ENCODE data around the gene PTX4. TPM values are rescaled to one million over a fixed set of nuclear protein-coding genes. Genes with fewer than 3 reads are reported as not detected.

The PTX4 gene
- total RNA-seq, 1 donor from 2014 or later = not detected

DNA sequence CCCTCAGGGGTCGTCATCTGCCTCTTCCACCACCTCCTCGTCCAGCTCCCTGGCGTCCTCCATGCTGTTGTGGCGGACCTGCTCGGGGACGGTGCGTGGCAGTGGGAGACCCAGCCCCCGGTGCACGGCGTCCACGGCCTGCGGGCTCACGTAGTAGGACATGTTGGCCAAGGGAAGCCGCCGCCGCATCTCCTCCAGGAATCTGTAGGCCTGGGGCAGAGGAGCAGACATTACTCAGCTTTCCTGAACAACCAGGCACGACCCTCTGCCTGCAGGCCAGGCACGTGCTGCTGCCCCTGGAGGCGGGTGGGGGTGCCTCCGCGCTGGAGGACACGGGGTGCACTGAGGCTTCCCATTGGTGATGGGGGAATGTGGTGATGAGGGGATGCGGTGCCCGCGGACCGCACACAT lies 22.2 kb upstream of the PTX4 start:
- no peak for ATAC-seq (ENCODE audit: low read depth)
- intact Hi-C loops (cut with micrococcal nuclease) = no loop called here

GRCh38 chr16:1510272-1510671 lies 21.5 kb upstream of the PTX4 start:
- no peak overlapping the region for H3K27ac Mint-ChIP-seq
- ChIA-PET POLR2A (interaction anchor here (0.8 kb wide), 1 partner anchor 90 kb away, joined by 3 read pairs; the partner anchor contains the start of gene UQCC4), CTCF (no interaction called here)
- H3K4me1 Mint-ChIP-seq = no peaks in the 10 kb centered on the region
- TF ChIP-seq CTCF (IDR thresholded peaks at IDR 0.05) = no peak
- intact Hi-C loops (cut with micrococcal nuclease) = no loop called here
- peaks cover 37% of the 10 kb centered on the region for H3K36me3 Mint-ChIP-seq (ENCODE audit: low read depth)
- ATAC-seq (ENCODE audit: low read depth) (no peak), DNase-seq (no peak)
- no peaks in the 10 kb centered on the region for H3K27me3 Mint-ChIP-seq
- H3K4me3 Mint-ChIP-seq = no peak overlapping the region
- peaks cover 7% of the 10 kb centered on the region for H3K9me3 Mint-ChIP-seq

More for the DNA sequence above, 22.2 kb upstream of the PTX4 start:
- Mint-ChIP-seq H3K4me3 (no peak overlapping the region), H3K36me3 (ENCODE audit: low read depth) (peaks cover 33% of the 10 kb centered on the region), H3K4me1 (no peaks in the 10 kb centered on the region), H3K9me3 (peaks cover 7% of the 10 kb centered on the region), H3K27ac (no peak overlapping the region), H3K27me3 (no peaks in the 10 kb centered on the region)
- ChIA-PET CTCF (no interaction called here), POLR2A (interaction anchor here (0.6 to 0.8 kb wide), 2 partner anchors 90 to 207 kb away, joined by 3 read pairs; partner anchors contain the start of gene UQCC4)
- DNase-seq = no peak
- no peak for TF ChIP-seq CTCF (IDR thresholded peaks at IDR 0.05)

GRCh38 chr16:1509307-1510221 lies 20.8 kb upstream of the PTX4 start:
- TF ChIP-seq CTCF (IDR thresholded peaks at IDR 0.05) = no peak
- H3K4me3 Mint-ChIP-seq = no peak overlapping the region
- no peaks in the 10 kb centered on the region for H3K4me1 Mint-ChIP-seq
- H3K9me3 Mint-ChIP-seq = peaks cover 3% of the 10 kb centered on the region
- intact Hi-C loops (cut with micrococcal nuclease) = no loop called here
- POLR2A ChIA-PET = no interaction called here
- no peak for DNase-seq
- no peaks in the 10 kb centered on the region for H3K27me3 Mint-ChIP-seq
- no peak for ATAC-seq (ENCODE audit: low read depth)
- CTCF ChIA-PET = no interaction called here
- H3K36me3 Mint-ChIP-seq (ENCODE audit: low read depth) = peaks cover 41% of the 10 kb centered on the region
- no peak overlapping the region for H3K27ac Mint-ChIP-seq

DNA sequence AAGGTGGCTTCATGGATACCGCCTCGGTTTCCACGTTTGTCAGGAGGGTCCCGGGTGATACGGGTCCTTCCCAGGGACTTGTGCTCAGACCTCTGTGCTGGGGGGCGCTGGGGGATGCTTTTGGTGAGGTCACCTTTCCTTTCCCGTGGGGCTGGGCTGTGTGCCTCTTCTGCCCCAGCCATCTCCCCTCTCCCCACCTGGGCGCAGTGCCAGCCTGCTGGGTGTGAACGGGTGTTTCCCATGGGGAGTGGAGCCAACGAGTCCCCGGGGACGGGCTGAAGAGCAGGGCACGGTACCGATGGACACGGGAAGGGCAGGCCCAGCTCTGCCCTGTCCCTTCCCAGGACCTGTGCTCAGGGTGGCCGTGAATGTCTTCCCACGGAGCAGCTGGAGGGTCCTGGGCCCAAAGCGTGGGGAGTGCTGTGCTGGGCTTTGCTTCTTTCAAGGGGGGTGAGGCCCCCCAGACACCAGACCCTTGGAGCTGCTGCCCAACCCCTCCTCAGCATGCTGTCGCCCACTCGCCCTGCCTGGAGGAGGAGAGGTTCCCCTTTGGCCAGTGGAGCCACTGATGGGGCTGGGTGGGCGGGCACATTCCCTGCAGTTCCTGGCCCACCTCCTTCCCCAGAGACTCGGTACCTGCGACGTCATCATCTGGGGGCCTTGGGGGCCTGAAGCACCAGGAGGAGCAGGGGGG lies 19.9 kb upstream of the PTX4 start:
- intact Hi-C loops (cut with micrococcal nuclease) = no loop called here
- DNase-seq (no peak), ATAC-seq (ENCODE audit: low read depth) (no peak)
- H3K27ac Mint-ChIP-seq = no peak overlapping the region
- CTCF ChIA-PET = no interaction called here
- no peaks in the 10 kb centered on the region for H3K27me3 Mint-ChIP-seq
- H3K9me3 Mint-ChIP-seq = no peaks in the 10 kb centered on the region
- H3K4me3 Mint-ChIP-seq = no peak overlapping the region
- peaks cover 42% of the 10 kb centered on the region for H3K36me3 Mint-ChIP-seq (ENCODE audit: low read depth)
- H3K4me1 Mint-ChIP-seq = no peaks in the 10 kb centered on the region
- POLR2A ChIA-PET = no interaction called here
- no peak for TF ChIP-seq CTCF (IDR thresholded peaks at IDR 0.05)

Data from activated B cell treated with CpG ODN at 0.5 μM for 24 hours (primary cell).